ENCODE results near the gene COL7A1. TPM values are rescaled to one million over a fixed set of nuclear protein-coding genes. Genes with fewer than 3 reads are reported as not detected.

COL7A1 gene
- total RNA-seq, 5 donors from 2014 or later (not counting 1 experiment from before 2014, with no cell fraction given): 0.33 to 2.3 (median 1.3) TPM

DNA sequence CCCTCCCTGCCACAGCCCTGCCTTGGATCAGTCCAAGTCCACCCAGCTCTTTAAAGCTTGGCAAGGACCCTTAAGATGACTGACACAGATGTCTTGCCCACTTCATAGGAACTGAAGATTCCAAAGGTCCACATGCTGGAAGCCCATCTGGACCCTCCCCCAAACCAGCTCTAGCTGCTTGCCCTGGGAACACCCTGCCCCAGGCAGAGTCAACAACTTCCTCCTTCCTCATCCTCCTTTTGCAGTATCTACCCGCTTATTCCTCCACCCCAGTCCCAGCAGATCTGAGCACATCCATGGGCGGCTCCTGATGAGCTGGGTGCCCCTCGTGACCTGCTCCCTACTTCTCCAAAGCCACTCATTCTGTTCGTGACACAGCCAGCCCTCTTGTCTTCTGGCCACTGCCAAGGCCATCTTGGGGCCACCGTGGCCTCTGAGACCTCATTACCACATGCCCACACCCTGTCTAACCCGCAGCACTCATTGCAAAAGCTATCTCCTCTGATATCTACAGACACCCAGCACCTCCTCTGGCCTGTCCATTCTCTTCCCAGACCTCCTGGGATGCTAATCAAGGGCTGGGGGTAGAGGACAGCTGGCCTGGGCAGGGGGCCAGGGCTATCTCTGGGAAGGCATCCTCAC, 36.5 kb downstream of the COL7A1 start:
- H3K27ac ChIP-seq (ENCODE audit: low read length): no peak overlapping the region
- H3K9me3 ChIP-seq: no peaks in the 10 kb centered on the region
- Mint-ChIP-seq H3K4me1 (peaks cover 18 to 24% (median 21%) of the 10 kb centered on the region in 3 donors), H3K36me3 (no peaks in the 10 kb centered on the region), H3K4me3 (peak overlapping the region in 2 of 3 donors; percentile 76 to 77), H3K27ac (peak overlapping the region in 1 of 2 donors; percentile 23), H3K27me3 (no peaks in the 10 kb centered on the region), H3K9me3 (no peaks in the 10 kb centered on the region)
- WGBS (ENCODE audit: insufficient coverage): 71% methylated on average over 5 of the region's 6 CpGs
- ATAC-seq (replicated peaks in 1 of 4) (no peak), DNase-seq (peak in 2 of 35 experiments; percentile 21 to 41)
- H3K4me3 ChIP-seq (ENCODE audit: control insufficient read depth in 1 of 2, extremely low read depth in 1 of 2, low read length in 1 of 2): no peak overlapping the region
- CTCF ChIA-PET: interaction anchor here (0.5 to 3.2 kb wide), 8 partner anchors 9 to 359 kb away, joined by 3 to 25 read pairs (median 3); no protein-coding TSS in a partner anchor
- H3K27me3 ChIP-seq (replicated peaks in 1 of 2; ENCODE audit: control insufficient read depth in 2 of 2, extremely low read depth in 1 of 2, insufficient read depth in 2 of 2, low read length in 1 of 2): peaks cover 0 to 11% of the 10 kb centered on the region in 2 experiments
- H3K36me3 ChIP-seq (ENCODE audit: control insufficient read depth in 2 of 2, extremely low read depth in 1 of 2, insufficient read depth in 1 of 2, low read length in 1 of 2): no peaks in the 10 kb centered on the region
- H3K4me1 ChIP-seq (ENCODE audit: control insufficient read depth in 1 of 2, extremely low read depth in 1 of 2, insufficient read depth in 2 of 2, low read length in 2 of 2): peaks cover 0 to 32% of the 10 kb centered on the region in 2 experiments
- POLR2A ChIA-PET: interaction anchor here in 1 of 2 donors (0.5 kb wide), 1 partner anchor 85 kb away, joined by 8 read pairs; no protein-coding TSS in a partner anchor

GRCh38 chr3:48556796-48557626, 38.1 kb downstream of the COL7A1 start, which contains the start of gene PFKFB4:
PFKFB4 (minus strand) TSS chr3:48556803; CDS start chr3:48556777, 26 bp downstream.
- H3K4me1 Mint-ChIP-seq: peaks cover 18 to 24% (median 21%) of the 10 kb centered on the region in 3 donors
- no peaks in the 10 kb centered on the region for H3K27me3 Mint-ChIP-seq

GRCh38 chr3:48555949-48556795, 39.0 kb downstream of the COL7A1 start:
- peak overlapping the region; percentile 76 to 85 (median 82) for H3K4me3 Mint-ChIP-seq
- no peaks in the 10 kb centered on the region for H3K36me3 Mint-ChIP-seq
- H3K9me3 Mint-ChIP-seq: no peaks in the 10 kb centered on the region
- Histone ChIP-seq H3K36me3 (ENCODE audit: control insufficient read depth in 2 of 2, extremely low read depth in 1 of 2, insufficient read depth in 1 of 2, low read length in 1 of 2) (no peaks in the 10 kb centered on the region), H3K4me1 (ENCODE audit: control insufficient read depth in 1 of 2, extremely low read depth in 1 of 2, insufficient read depth in 2 of 2, low read length in 2 of 2) (peaks cover 0 to 31% of the 10 kb centered on the region in 2 experiments), H3K4me3 (ENCODE audit: control insufficient read depth in 1 of 2, extremely low read depth in 1 of 2, low read length in 1 of 2) (peak overlapping the region; percentile 39 to 65), H3K9me3 (no peaks in the 10 kb centered on the region), H3K27me3 (replicated peaks in 1 of 2; ENCODE audit: control insufficient read depth in 2 of 2, extremely low read depth in 1 of 2, insufficient read depth in 2 of 2, low read length in 1 of 2) (peaks cover 0 to 9% of the 10 kb centered on the region in 2 experiments), H3K27ac (ENCODE audit: low read length) (no peak overlapping the region)
- 32% methylated on average over 22 of the region's 29 CpGs for WGBS (ENCODE audit: insufficient coverage)
- H3K27me3 Mint-ChIP-seq: no peaks in the 10 kb centered on the region
- ATAC-seq (replicated peaks in 1 of 4) (no peak), DNase-seq (peak in 10 of 35 experiments; percentile 6 to 22 (median 12))
- peak overlapping the region; percentile 79 to 86 for H3K27ac Mint-ChIP-seq
- peaks cover 18 to 24% (median 21%) of the 10 kb centered on the region in 3 donors for H3K4me1 Mint-ChIP-seq
- CTCF ChIA-PET: interaction anchor here (0.6 to 3.2 kb wide), 11 partner anchors 7 to 1663 kb away, joined by 3 to 25 read pairs (median 4); partner anchors contain the start of genes CCDC51 (in 1 of the 2), TMA7 (in 1 of the 2) and WDR6 (in 1 of the 2)
- POLR2A ChIA-PET: interaction anchor here (0.5 to 0.8 kb wide), 4 partner anchors 49 to 1982 kb away, joined by 3 to 6 read pairs (median 3); partner anchors contain the start of gene CCDC51 (in 1 of the 2)

More at GRCh38 chr3:48556796-48557626, 38.1 kb downstream of the COL7A1 start, which contains the start of gene PFKFB4:
- DNase-seq: peak; percentile 98 to 100 (median 99)
- under 1% methylated on average over 52 of the region's 53 CpGs for WGBS (ENCODE audit: insufficient coverage)
- Histone ChIP-seq H3K27me3 (replicated peaks in 1 of 2; ENCODE audit: control insufficient read depth in 2 of 2, extremely low read depth in 1 of 2, insufficient read depth in 2 of 2, low read length in 1 of 2) (peaks cover 0 to 9% of the 10 kb centered on the region in 2 experiments), H3K27ac (ENCODE audit: low read length) (no peak within 1 kb of the TSS), H3K9me3 (no peaks in the 10 kb centered on the region), H3K4me3 (ENCODE audit: control insufficient read depth in 1 of 2, extremely low read depth in 1 of 2, low read length in 1 of 2) (peak within 1 kb of the TSS; percentile 65 to 79), H3K36me3 (ENCODE audit: control insufficient read depth in 2 of 2, extremely low read depth in 1 of 2, insufficient read depth in 1 of 2, low read length in 1 of 2) (no peaks in the 10 kb centered on the region), H3K4me1 (ENCODE audit: control insufficient read depth in 1 of 2, extremely low read depth in 1 of 2, insufficient read depth in 2 of 2, low read length in 2 of 2) (peaks cover 0 to 31% of the 10 kb centered on the region in 2 experiments)
- POLR2A ChIA-PET: interaction anchor here (0.6 to 0.8 kb wide), 3 partner anchors 48 to 117 kb away, joined by 3 to 6 read pairs (median 3); partner anchors contain the start of gene CCDC51 (in 1 of the 2)
- CTCF ChIA-PET: interaction anchor here in 1 of 2 donors (0.6 to 3.2 kb wide), 11 partner anchors 8 to 1662 kb away, joined by 3 to 25 read pairs (median 4); partner anchors contain the start of genes CCDC51, TMA7 and WDR6
- H3K27ac Mint-ChIP-seq: peak within 1 kb of the TSS; percentile 79 to 86
- peak within 1 kb of the TSS; percentile 76 to 85 (median 82) for H3K4me3 Mint-ChIP-seq
- H3K9me3 Mint-ChIP-seq: no peaks in the 10 kb centered on the region
- no peaks in the 10 kb centered on the region for H3K36me3 Mint-ChIP-seq
- ATAC-seq (replicated peaks in 1 of 4): peak; percentile 90 to 91 (median 90)

- no peaks in the 10 kb centered on the region for H3K36me3 ChIP-seq (ENCODE audit: control insufficient read depth in 2 of 2, extremely low read depth in 1 of 2, insufficient read depth in 1 of 2, low read length in 1 of 2)
- ChIA-PET CTCF (interaction anchor here (0.7 to 2.0 kb wide), 3 partner anchors 10 to 155 kb away, joined by 3 to 13 read pairs (median 6); no protein-coding TSS in a partner anchor), POLR2A (interaction anchor here (0.5 to 0.7 kb wide), 3 partner anchors 206 to 1981 kb away, joined by 3 read pairs; no protein-coding TSS in a partner anchor)
- H3K4me1 ChIP-seq (ENCODE audit: control insufficient read depth in 1 of 2, extremely low read depth in 1 of 2, insufficient read depth in 2 of 2, low read length in 2 of 2): peaks cover 0 to 26% of the 10 kb centered on the region in 2 experiments
- H3K4me3 ChIP-seq (ENCODE audit: control insufficient read depth in 1 of 2, extremely low read depth in 1 of 2, low read length in 1 of 2): no peak overlapping the region
- Mint-ChIP-seq H3K27ac (no peak overlapping the region), H3K27me3 (no peaks in the 10 kb centered on the region), H3K9me3 (no peaks in the 10 kb centered on the region), H3K4me3 (peak overlapping the region; percentile 76 to 85 (median 82)), H3K4me1 (peaks cover 18 to 24% (median 21%) of the 10 kb centered on the region in 3 donors), H3K36me3 (no peaks in the 10 kb centered on the region)
- 88% methylated on average over 4 of the region's 10 CpGs for WGBS (ENCODE audit: insufficient coverage)
- no peaks in the 10 kb centered on the region for H3K9me3 ChIP-seq
- no peak for ATAC-seq (replicated peaks in 1 of 4)
- no peak for DNase-seq
- H3K27ac ChIP-seq (ENCODE audit: low read length): no peak overlapping the region
- peaks cover 0 to 4% of the 10 kb centered on the region in 2 experiments for H3K27me3 ChIP-seq (replicated peaks in 1 of 2; ENCODE audit: control insufficient read depth in 2 of 2, extremely low read depth in 1 of 2, insufficient read depth in 2 of 2, low read length in 1 of 2)
These were observed 39.7 kb downstream of the COL7A1 start for GRCh38 chr3:48555231-48555948.

Data from T-cell (primary cell).